NB4 (cell line): Measurements from ENCODE around the gene ADCY2.

Experiments
- DNase-seq: peaks from one replicate; pipeline ENCODE4 v3.0.0; 2010; ENCODE audit warnings: low read depth
- H3K4me3 ChIP-seq: one replicate; pipeline ENCODE4 v1.5.1; 2011; ENCODE audit warnings: mild to moderate bottlenecking, low read depth, low read length, moderate library complexity
- CTCF ChIP-seq: IDR thresholded peaks from one replicate; pipeline ENCODE4 v1.5.1; 2012; ENCODE audit warnings: low read depth, low read length
- MAX ChIP-seq: IDR thresholded peaks from 2 replicates; pipeline ENCODE4 v1.6.1; 2011; ENCODE audit warnings: low read depth, low read length
- MYC ChIP-seq: IDR thresholded peaks from 2 replicates; pipeline ENCODE4 v1.6.1; 2011; ENCODE audit warnings: low read depth, low read length
- POLR2A ChIP-seq: IDR thresholded peaks from 2 replicates; pipeline ENCODE4 v1.6.1; 2011; ENCODE audit warnings: mild to moderate bottlenecking; ENCODE audit not compliant: insufficient read length; ENCODE audit errors: extremely low read depth

The ADCY2 gene

DNA sequence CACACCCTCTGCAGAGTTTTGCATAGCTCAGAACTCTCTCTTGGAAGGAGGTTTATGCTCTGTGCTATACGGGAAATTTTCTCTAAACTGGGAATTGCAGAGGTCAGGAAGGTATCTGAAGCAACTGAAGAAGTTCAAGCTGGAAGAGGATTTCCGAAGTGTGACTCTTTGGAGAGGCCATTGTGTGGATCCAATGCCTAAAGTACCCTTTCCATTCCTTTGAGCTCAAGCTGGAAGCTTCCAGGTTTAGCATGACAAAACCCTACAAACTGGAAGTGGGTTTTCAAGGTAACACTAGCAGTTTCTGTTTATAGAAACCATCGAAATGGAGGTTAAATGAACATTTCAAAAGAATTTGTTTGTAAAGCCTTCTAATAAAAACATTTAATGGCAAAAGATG, 267.9 kb downstream of the ADCY2 start:
- DNase-seq: no peak
- TF ChIP-seq POLR2A (no peak), MAX (no peak), MYC (no peak), CTCF (no peak)
- H3K4me3 ChIP-seq: no peak overlapping the region

DNA sequence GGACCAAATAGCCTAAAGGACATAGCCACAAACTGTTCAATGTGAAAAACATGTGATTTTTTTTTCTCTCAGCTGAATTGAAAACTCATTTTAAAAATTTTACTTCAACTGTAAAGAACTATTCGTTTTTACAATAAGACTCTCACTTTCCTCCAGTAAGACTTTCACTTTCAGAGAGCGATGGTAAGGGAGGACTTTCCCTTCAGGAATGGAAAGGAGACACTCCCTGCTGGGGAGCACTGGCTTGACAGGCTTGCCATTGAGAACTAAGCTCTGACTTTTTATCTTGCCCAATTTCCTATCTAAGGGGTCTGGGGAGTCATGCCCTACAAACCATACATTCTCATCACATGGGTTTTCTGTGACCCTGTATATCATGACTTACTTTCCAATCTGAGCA, 268.3 kb downstream of the ADCY2 start:
- TF ChIP-seq POLR2A (no peak), MAX (no peak), MYC (no peak), CTCF (no peak)
- no peak for DNase-seq

GRCh38 chr5:7667216-7667767, 271.4 kb downstream of the ADCY2 start:
- DNase-seq: no peak
- no peak overlapping the region for H3K4me3 ChIP-seq
- TF ChIP-seq MAX (no peak), MYC (no peak), CTCF (no peak), POLR2A (no peak)

More for the DNA sequence above, 268.3 kb downstream of the ADCY2 start:
- no peak overlapping the region for H3K4me3 ChIP-seq

DNA sequence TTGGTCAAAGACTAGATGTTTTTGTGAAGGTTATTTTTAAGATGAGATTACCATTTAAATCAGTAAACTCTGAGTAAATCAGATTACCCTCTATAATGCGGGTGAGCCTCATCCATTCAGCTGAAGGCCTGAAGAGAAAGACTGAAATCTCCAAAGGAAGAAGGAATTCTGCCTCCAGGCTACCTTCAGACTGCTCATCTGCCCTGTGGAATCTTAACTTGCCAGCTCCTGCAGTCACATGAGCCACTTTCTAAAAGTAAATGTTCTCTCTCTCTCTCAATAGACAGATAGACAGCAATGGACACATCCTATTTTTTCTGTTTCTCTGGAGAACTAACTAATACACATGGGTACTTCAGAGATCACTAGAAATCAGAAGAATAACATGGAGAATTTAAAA, 272.2 kb downstream of the ADCY2 start:
- DNase-seq: no peak
- no peak for TF ChIP-seq POLR2A
- no peak for TF ChIP-seq MAX
- no peak for TF ChIP-seq CTCF
- no peak for TF ChIP-seq MYC
- no peak overlapping the region for H3K4me3 ChIP-seq

DNA sequence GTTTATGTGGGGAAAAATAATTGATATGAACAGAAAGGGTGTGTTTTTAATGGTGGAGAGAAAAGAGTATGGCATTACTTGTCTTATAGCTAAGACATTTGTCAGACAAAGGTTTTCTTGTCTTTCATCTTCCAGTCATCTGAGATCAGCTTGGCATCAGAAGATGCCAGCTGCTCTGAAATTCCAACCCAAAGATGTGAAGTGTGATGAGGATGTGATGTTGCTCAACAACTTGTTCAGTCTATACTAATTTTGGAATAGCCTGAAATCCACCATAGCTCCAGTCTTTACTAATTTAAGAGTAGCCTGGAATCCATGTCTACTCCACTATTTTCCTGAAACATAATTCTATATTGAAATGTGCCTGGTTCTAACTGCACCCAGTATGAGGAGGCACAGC, 272.7 kb downstream of the ADCY2 start:
- no peak for DNase-seq
- no peak overlapping the region for H3K4me3 ChIP-seq
- TF ChIP-seq POLR2A: no peak
- TF ChIP-seq MYC: no peak
- TF ChIP-seq MAX: no peak
- TF ChIP-seq CTCF: no peak

GRCh38 chr5:7671381-7671993, 275.5 kb downstream of the ADCY2 start:
- H3K4me3 ChIP-seq: no peak overlapping the region
- no peak for DNase-seq
- TF ChIP-seq POLR2A (no peak), MYC (no peak), MAX (no peak), CTCF (no peak)
